HG03457 (cell line): ENCODE results near the gene RAB40AL.

Experiments
- ATAC-seq: cut with Tn5 transposase; IDR thresholded peaks from one replicate; pipeline ENCODE4 v1.9.1; 2021; ENCODE audit warnings: moderate number of reproducible peaks; ENCODE audit not compliant: unreplicated experiment

Gene RAB40AL

DNA sequence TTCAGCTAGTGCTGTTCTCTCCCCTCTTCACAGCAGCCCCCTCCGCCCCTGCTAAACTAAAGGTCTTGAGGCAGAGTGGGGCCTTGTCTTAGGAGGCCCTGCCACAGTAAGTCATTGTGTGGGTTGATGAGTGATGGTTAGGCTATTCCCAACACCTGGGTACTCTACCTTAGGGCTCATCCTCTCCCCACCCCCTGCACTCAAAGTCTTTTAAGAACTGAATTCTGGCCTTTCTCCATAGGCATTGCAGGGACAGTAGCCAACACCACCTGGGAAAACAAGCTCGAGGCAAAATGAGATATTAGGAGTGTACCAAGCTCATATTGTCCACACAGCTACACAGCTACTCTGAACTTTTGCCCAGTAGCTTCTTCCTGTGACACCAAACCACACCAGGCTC is 42.5 kb downstream of the RAB40AL start:
- no peak for ATAC-seq

DNA sequence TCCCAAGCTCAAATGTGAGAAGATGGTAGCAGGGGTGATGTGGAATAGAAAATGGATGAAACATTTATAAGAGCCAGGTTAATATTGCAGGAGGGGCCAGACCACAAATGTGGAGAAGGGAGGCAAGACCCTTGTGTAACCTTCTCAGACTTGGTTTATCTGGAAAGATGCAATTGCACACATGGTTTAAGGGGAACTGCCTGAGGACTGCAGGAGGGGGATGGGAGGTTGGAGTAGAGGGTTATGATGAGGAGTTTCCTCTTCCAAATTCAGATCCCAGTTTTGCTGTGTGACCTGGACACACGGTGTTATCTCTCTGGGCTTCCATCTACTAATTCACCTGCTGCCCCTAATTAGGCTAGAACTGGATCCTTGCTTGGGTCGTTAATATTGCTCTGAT is 46.1 kb downstream of the RAB40AL start:
- no peak for ATAC-seq

DNA sequence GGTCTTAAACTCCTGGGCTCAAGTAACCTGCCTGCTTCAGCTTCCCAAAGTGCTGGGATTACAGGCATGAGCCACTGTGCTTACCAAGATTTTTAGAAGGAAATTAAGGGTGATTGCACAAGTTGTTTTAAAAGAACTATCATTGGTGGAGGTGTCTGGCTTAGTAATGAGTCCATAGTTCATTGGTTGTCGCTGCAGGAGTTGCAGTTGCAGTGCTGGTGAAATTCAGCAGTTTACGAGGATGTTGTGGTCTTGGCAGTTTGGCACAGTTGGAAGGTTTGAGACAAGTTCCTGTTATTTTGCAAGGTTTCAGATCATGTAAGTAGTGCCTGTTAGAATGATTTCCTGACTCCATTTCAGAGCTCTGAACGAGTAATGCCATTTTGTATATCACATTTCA is 48.1 kb downstream of the RAB40AL start:
- ATAC-seq, result no peak
